ENCODE measurements around the gene DUSP22.

Gene DUSP22

GRCh38 chr6:394641-395289 is 102.5 kb downstream of the DUSP22 start:
- H3K9ac ChIP-seq (ENCODE audit: low read length): no peak overlapping the region
- no peaks in the 10 kb centered on the region for H3K36me3 ChIP-seq (ENCODE audit: control insufficient read depth, insufficient read depth, low read length)
- no peak overlapping the region for H3K4me3 ChIP-seq (ENCODE audit: low read length)
- H3K9me3 ChIP-seq (ENCODE audit: control insufficient read depth, low read length): no peaks in the 10 kb centered on the region
- peaks cover 3% of the 10 kb centered on the region for H3K4me1 ChIP-seq (ENCODE audit: control insufficient read depth, insufficient read depth, low read length)
- H3K27me3 ChIP-seq (ENCODE audit: control insufficient read depth, insufficient read depth, low read length): peaks cover 72% of the 10 kb centered on the region

GRCh38 chr6:395432-396125 is 103.3 kb downstream of the DUSP22 start:
- peaks cover 64% of the 10 kb centered on the region for H3K27me3 ChIP-seq (ENCODE audit: control insufficient read depth, insufficient read depth, low read length)
- H3K4me1 ChIP-seq (ENCODE audit: control insufficient read depth, insufficient read depth, low read length): peaks cover 3% of the 10 kb centered on the region
- H3K9ac ChIP-seq (ENCODE audit: low read length): no peak overlapping the region
- no peaks in the 10 kb centered on the region for H3K36me3 ChIP-seq (ENCODE audit: control insufficient read depth, insufficient read depth, low read length)
- H3K4me3 ChIP-seq (ENCODE audit: low read length): no peak overlapping the region
- H3K9me3 ChIP-seq (ENCODE audit: control insufficient read depth, low read length): no peaks in the 10 kb centered on the region

GRCh38 chr6:396126-396520 is 103.8 kb downstream of the DUSP22 start:
- peaks cover 58% of the 10 kb centered on the region for H3K27me3 ChIP-seq (ENCODE audit: control insufficient read depth, insufficient read depth, low read length)

GRCh38 chr6:397056-397455 is 104.8 kb downstream of the DUSP22 start:
- Histone ChIP-seq H3K27me3 (ENCODE audit: control insufficient read depth, insufficient read depth, low read length) (peaks cover 49% of the 10 kb centered on the region), H3K4me1 (ENCODE audit: control insufficient read depth, insufficient read depth, low read length) (peaks cover 3% of the 10 kb centered on the region), H3K36me3 (ENCODE audit: control insufficient read depth, insufficient read depth, low read length) (no peaks in the 10 kb centered on the region)

More at GRCh38 chr6:396126-396520, 103.8 kb downstream of the DUSP22 start:
- Histone ChIP-seq H3K4me1 (ENCODE audit: control insufficient read depth, insufficient read depth, low read length) (peaks cover 3% of the 10 kb centered on the region), H3K4me3 (ENCODE audit: low read length) (no peak overlapping the region), H3K36me3 (ENCODE audit: control insufficient read depth, insufficient read depth, low read length) (no peaks in the 10 kb centered on the region), H3K9me3 (ENCODE audit: control insufficient read depth, low read length) (no peaks in the 10 kb centered on the region), H3K9ac (ENCODE audit: low read length) (no peak overlapping the region)

GRCh38 chr6:397604-398003 is 105.3 kb downstream of the DUSP22 start:
- Histone ChIP-seq H3K36me3 (ENCODE audit: control insufficient read depth, insufficient read depth, low read length) (no peaks in the 10 kb centered on the region), H3K27me3 (ENCODE audit: control insufficient read depth, insufficient read depth, low read length) (peaks cover 43% of the 10 kb centered on the region), H3K9ac (ENCODE audit: low read length) (no peak overlapping the region), H3K4me3 (ENCODE audit: low read length) (no peak overlapping the region), H3K9me3 (ENCODE audit: control insufficient read depth, low read length) (no peaks in the 10 kb centered on the region), H3K4me1 (ENCODE audit: control insufficient read depth, insufficient read depth, low read length) (no peaks in the 10 kb centered on the region)

More at GRCh38 chr6:397056-397455, 104.8 kb downstream of the DUSP22 start:
- no peaks in the 10 kb centered on the region for H3K9me3 ChIP-seq (ENCODE audit: control insufficient read depth, low read length)
- H3K9ac ChIP-seq (ENCODE audit: low read length): no peak overlapping the region
- no peak overlapping the region for H3K4me3 ChIP-seq (ENCODE audit: low read length)

GRCh38 chr6:398065-398464 is 105.8 kb downstream of the DUSP22 start:
- Histone ChIP-seq H3K4me1 (ENCODE audit: control insufficient read depth, insufficient read depth, low read length) (no peaks in the 10 kb centered on the region), H3K4me3 (ENCODE audit: low read length) (no peak overlapping the region), H3K9me3 (ENCODE audit: control insufficient read depth, low read length) (no peaks in the 10 kb centered on the region), H3K36me3 (ENCODE audit: control insufficient read depth, insufficient read depth, low read length) (no peaks in the 10 kb centered on the region), H3K27me3 (ENCODE audit: control insufficient read depth, insufficient read depth, low read length) (peaks cover 39% of the 10 kb centered on the region), H3K9ac (ENCODE audit: low read length) (no peak overlapping the region)

GRCh38 chr6:398558-399078 is 106.3 kb downstream of the DUSP22 start:
- Histone ChIP-seq H3K4me1 (ENCODE audit: control insufficient read depth, insufficient read depth, low read length) (no peaks in the 10 kb centered on the region), H3K36me3 (ENCODE audit: control insufficient read depth, insufficient read depth, low read length) (no peaks in the 10 kb centered on the region), H3K4me3 (ENCODE audit: low read length) (no peak overlapping the region), H3K9me3 (ENCODE audit: control insufficient read depth, low read length) (no peaks in the 10 kb centered on the region), H3K9ac (ENCODE audit: low read length) (no peak overlapping the region), H3K27me3 (ENCODE audit: control insufficient read depth, insufficient read depth, low read length) (peaks cover 36% of the 10 kb centered on the region)

GRCh38 chr6:399785-400534 is 107.7 kb downstream of the DUSP22 start:
- Histone ChIP-seq H3K4me1 (ENCODE audit: control insufficient read depth, insufficient read depth, low read length) (no peaks in the 10 kb centered on the region), H3K9me3 (ENCODE audit: control insufficient read depth, low read length) (no peaks in the 10 kb centered on the region), H3K27me3 (ENCODE audit: control insufficient read depth, insufficient read depth, low read length) (peaks cover 26% of the 10 kb centered on the region), H3K9ac (ENCODE audit: low read length) (no peak overlapping the region), H3K36me3 (ENCODE audit: control insufficient read depth, insufficient read depth, low read length) (no peaks in the 10 kb centered on the region), H3K4me3 (ENCODE audit: low read length) (no peak overlapping the region)

GRCh38 chr6:400815-401214 is 108.5 kb downstream of the DUSP22 start:
- Histone ChIP-seq H3K36me3 (ENCODE audit: control insufficient read depth, insufficient read depth, low read length) (no peaks in the 10 kb centered on the region), H3K9ac (ENCODE audit: low read length) (no peak overlapping the region), H3K9me3 (ENCODE audit: control insufficient read depth, low read length) (no peaks in the 10 kb centered on the region), H3K27me3 (ENCODE audit: control insufficient read depth, insufficient read depth, low read length) (peaks cover 23% of the 10 kb centered on the region), H3K4me1 (ENCODE audit: control insufficient read depth, insufficient read depth, low read length) (no peaks in the 10 kb centered on the region), H3K4me3 (ENCODE audit: low read length) (no peak overlapping the region)

Data from mucosa of stomach (tissue), 1 donor.